ENCODE data around the gene NFATC3. TPM values are rescaled to one million over a fixed set of nuclear protein-coding genes. Genes with fewer than 3 reads are reported as not detected.

NFATC3 gene
- polyA plus RNA-seq, 4 donors, result 32.0 to 38.1 (median 35.0) TPM

DNA sequence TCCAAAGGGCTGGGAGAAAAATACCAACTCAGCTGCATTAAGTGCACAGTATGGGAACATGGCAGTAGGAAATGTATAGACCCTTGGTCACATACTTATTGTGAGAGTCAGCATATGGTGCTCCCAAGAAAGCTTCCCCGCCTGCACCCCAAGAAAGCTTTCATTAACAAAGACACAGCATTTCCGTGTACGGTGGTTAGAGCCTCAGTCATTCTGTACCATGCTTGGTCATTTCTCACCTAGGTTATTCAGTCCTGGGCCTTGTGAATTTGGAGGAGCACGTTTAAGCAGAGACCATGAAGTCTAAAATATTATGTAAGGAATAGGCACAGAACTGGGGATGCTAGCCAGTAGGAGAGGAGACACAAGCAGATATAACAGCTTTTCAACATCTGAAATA is 94.7 kb downstream of the NFATC3 start:
- no peak for DNase-seq (ENCODE audit: low read depth in 4 of 4, low spot score in 3 of 4)

- DNase-seq (ENCODE audit: low read depth in 4 of 4, low spot score in 3 of 4), result no peak
These were observed 97.9 kb downstream of the NFATC3 start for GRCh38 chr16:68183046-68183445.

- no peak for DNase-seq (ENCODE audit: low read depth in 4 of 4, low spot score in 3 of 4)
These were observed 101.7 kb downstream of the NFATC3 start for GRCh38 chr16:68186877-68187276.

DNA sequence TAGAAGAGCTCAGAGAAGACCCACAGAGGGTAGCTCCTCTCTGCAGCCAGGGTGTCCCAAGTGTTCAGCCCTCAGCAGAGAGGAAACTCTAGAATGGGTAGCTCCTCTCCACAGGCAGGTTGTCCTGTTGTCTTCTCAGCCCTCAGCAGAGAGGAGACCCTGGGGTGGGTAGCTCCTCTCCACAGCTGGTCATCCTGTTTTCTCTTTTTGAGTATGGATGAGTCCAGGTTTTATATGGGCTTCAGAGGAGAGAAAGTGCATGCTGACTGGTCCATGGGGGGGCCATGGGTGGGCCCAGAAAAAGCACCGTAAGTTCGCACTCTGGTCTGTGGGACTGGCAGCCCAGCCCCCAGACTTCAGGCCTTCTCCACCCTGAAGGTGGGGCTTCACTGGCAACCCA is 102.3 kb downstream of the NFATC3 start:
- DNase-seq (ENCODE audit: low read depth in 4 of 4, low spot score in 3 of 4), result no peak

DNA sequence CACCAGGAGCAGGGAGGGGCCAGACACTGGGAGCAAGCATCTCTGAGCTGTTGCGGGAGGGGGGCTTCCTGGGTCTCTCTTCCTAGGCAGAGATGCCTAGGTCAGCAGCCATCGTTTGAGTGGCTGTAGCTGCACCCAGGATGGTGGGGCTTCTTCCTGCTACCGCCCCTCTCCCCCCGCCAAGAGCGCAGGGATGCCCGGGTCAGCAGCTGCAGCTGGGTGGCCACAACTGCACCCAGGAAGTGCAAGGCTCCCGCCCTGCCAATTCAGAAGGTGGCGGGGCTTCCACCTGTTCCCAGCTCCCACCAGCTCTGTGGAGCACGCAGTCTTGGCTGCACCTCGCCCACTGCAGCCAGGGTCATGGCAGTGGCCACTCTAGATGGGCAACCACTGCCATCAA is 103.0 kb downstream of the NFATC3 start:
- no peak for DNase-seq (ENCODE audit: low read depth in 4 of 4, low spot score in 3 of 4)

DNA sequence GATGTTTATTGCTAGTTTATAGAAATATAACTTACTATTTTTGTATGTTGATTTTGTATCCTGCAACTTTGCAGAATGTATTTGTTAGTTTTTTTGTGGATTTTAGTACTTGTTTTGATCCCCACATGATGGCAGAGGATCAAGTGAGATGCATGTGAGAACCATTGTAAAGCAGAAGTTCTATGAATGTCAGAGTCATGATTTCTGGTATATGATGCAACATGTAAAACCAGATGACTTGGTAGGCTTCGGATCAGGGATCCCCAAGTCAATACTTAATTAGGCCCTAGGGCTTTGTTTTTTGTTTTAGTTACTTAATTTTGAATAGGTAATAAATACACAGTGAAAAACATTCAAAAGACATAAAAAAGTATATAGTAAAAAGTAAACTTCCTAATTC is 104.9 kb downstream of the NFATC3 start:
- no peak for DNase-seq (ENCODE audit: low read depth in 4 of 4, low spot score in 3 of 4)

DNA sequence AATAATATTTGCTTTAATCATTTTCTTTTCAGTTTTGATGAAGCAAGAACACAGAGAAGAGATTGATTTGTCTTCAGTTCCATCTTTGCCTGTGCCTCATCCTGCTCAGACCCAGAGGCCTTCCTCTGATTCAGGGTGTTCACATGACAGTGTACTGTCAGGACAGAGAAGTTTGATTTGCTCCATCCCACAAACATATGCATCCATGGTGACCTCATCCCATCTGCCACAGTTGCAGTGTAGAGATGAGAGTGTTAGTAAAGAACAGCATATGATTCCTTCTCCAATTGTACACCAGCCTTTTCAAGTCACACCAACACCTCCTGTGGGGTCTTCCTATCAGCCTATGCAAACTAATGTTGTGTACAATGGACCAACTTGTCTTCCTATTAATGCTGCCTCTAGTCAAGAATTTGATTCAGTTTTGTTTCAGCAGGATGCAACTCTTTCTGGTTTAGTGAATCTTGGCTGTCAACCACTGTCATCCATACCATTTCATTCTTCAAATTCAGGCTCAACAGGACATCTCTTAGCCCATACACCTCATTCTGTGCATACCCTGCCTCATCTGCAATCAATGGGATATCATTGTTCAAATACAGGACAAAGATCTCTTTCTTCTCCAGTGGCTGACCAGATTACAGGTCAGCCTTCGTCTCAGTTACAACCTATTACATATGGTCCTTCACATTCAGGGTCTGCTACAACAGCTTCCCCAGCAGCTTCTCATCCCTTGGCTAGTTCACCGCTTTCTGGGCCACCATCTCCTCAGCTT is 105.8 kb downstream of the NFATC3 start:
- no peak for DNase-seq (ENCODE audit: low read depth in 4 of 4, low spot score in 3 of 4)

DNA sequence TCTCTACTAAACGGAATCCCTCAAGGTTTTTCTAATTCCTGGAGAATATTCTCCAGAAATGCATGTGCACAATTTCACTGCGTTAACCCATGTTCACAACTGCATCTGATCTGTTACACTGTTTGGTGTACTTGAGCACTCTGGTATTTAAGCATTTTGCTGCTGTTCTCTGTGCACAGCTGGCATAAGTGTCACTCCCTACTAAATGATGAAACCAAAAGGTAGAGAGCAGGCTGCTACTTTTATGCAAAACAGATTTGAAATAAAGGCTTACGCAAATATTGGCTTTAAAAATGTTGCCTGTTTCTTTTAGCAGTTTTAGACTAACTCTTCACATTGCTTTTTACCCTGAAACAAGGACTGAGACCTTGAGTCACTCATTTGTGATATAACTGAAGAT is 109.1 kb downstream of the NFATC3 start:
- DNase-seq (ENCODE audit: low read depth in 4 of 4, low spot score in 3 of 4), result no peak

GRCh38 chr16:68197250-68197649 is 112.1 kb downstream of the NFATC3 start:
- DNase-seq (ENCODE audit: low read depth in 4 of 4, low spot score in 3 of 4), result no peak

DNA sequence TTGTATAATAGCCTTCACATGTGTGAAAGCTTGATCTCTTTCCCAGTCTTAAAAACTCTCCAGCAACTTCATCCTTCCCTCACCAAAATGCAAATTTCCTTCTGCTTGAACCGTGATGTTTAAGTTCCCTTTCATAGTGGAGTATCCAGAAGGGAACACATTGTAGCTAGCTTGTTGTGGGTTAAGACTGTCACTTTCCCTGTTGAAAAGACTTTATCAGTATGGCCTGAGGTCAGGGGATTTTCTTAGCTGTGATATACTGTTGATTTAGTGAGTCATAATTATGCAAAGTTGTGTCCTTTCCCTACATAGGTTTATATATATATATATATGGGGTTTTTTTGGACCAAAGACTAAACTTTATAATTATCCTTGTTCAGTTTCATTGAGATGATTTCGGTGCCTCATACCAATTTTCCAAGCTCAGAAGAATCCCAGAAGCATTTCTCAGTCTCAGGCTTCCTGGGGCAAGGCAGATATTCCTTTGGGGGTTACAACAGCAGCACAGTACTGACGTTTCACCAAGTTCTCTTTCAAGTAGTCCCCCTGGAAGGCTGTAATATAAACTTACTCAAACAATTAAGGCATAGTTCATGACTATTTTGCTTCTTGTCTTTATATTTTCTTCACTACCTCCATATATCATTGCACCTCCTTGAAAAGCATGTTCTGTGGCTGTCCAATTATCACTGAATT is 115.1 kb downstream of the NFATC3 start:
- DNase-seq (ENCODE audit: low read depth in 4 of 4, low spot score in 3 of 4), result no peak

DNA sequence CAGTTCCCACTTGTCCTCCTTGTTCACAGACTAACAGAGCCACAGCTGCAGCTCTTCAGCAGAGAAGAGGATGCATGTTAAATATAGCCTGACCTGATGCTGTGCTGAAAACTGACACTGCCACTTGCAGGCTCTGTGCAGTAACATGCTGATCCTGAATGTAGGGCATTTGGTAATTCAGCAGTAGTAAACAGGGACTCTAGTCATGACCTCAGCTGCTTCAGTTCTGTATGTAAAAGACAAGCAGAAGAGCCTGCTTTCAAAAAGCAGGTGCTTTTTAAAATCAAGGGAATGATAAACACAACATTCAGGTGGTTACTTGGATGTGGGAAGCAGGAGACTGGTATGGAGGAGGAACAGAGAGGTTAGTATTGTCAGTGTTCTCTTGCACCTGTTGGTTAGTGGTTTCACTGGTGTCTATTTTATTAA is 116.9 kb downstream of the NFATC3 start:
- DNase-seq (ENCODE audit: low read depth in 4 of 4, low spot score in 3 of 4), result peak; percentile 5 to 24 (median 9)

GRCh38 chr16:68206245-68206644 is 121.1 kb downstream of the NFATC3 start:
- no peak for DNase-seq (ENCODE audit: low read depth in 4 of 4, low spot score in 3 of 4)

DNA sequence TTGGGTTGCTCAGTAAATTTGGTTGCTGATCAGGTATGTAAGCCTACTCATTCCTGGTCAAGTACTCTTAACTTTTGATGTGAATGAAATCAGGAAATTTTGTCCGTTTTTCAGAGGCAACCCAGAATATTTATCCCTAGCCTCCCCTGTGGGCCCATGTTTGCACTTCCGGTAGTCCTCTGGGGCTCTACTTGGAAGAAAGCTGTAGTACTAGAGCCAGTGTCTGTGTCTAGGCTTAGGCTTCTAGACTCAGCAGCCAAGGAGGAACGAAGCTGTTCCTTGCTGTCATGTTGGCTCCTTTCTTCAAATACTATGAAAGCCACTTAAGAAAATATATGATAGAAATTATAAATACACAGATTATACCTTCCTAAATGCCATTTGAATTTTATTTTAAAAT is 129.6 kb downstream of the NFATC3 start:
- no peak for DNase-seq (ENCODE audit: low read depth in 4 of 4, low spot score in 3 of 4)

GRCh38 chr16:68215302-68215701 is 130.1 kb downstream of the NFATC3 start:
- no peak for DNase-seq (ENCODE audit: low read depth in 4 of 4, low spot score in 3 of 4)

DNA sequence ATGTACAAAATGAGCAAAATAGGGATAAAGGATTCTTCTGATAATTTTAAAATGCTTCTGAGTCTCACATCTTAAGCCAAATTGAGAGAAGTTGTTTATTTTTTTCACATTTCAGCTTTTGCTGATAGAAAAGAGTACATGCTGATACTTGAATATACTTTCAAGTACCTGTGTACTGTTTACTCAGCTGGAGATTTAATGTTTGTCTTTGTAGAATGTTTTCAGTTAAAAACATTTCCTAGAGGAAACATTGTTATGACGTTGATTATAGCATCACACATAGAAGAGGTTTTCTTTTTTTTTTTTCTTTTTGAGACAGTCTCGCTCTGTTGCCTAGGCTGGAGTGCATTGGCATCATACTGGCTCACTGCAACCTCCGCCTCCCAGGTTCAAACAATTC is 131.1 kb downstream of the NFATC3 start:
- DNase-seq (ENCODE audit: low read depth in 4 of 4, low spot score in 3 of 4), result no peak

GRCh38 chr16:68217506-68217905 is 132.3 kb downstream of the NFATC3 start:
- DNase-seq (ENCODE audit: low read depth in 4 of 4, low spot score in 3 of 4), result no peak

DNA sequence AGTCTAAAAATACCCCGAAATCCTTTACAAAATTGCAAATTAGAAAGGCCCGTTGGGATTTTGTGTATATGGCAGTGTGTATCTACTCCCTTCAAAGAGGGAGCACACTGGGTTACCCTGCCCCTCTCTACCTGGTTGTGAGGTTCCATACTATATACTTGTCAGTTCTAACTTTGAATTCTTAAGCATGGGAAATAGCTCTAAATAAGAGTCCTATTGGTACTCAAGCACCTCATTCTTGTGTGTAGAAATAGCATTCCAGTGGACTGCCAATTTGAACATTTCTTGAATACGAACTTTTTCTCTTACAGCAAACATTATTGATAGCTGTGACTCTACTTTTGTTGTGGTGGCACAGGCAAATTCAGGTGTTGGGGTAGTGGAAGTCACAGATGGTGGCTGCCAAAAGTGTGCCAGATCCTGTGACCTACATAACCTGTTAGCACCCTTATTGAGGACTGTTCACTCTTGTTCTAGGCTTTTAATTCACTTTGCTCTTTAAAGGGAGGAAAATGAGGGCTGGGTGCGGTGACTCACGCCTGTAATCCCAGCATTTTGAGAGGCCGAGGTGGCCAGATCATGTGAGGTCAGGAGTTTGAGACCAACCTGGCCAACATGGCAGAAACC is 134.7 kb downstream of the NFATC3 start:
- DNase-seq (ENCODE audit: low read depth in 4 of 4, low spot score in 3 of 4), result no peak

DNA sequence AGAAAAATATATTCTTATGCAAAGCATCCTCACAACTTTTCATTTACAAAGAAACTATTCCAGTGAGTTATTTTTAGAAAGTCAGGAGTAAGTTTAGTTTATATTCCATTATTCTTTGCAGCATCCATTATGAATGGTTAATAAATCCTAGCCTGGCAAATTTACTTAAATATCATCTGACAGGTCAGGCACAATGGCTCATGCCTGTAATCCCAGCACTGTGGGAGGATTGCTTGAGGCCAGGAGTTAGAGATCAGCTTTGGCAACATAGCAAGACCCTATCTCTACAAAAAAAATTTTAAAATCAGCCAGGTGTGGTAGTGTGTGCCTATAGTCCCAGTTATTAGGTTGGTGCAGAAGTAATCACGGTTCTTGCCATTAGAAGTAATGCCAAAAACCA is 137.9 kb downstream of the NFATC3 start:
- DNase-seq (ENCODE audit: low read depth in 4 of 4, low spot score in 3 of 4), result no peak

DNA sequence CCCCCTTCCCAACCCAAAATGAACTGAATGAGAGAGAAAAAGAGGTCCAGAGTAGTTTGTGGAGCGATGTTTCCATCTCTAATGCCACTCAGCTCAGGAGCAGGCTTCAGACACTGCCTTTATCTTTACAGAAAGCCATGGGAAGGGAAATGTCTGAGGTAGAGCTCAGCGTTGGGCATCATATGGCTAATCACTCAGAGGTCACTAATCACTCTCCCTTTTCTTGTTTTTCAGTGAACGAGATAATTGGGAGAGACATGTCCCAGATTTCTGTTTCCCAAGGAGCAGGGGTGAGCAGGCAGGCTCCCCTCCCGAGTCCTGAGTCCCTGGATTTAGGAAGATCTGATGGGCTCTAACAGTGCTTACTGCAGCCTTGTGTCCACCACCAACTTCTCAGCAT is 140.9 kb downstream of the NFATC3 start:
- DNase-seq (ENCODE audit: low read depth in 4 of 4, low spot score in 3 of 4), result no peak

GRCh38 chr16:68227183-68227793 is 142.1 kb downstream of the NFATC3 start:
- no peak for DNase-seq (ENCODE audit: low read depth in 4 of 4, low spot score in 3 of 4)

- no peak for DNase-seq (ENCODE audit: low read depth in 4 of 4, low spot score in 3 of 4)
These were observed 142.8 kb downstream of the NFATC3 start for GRCh38 chr16:68227850-68228553.
